WERI-Rb-1 (cell line): ENCODE results near the gene TMEM108.

Source experiments
- DNase-seq: peaks from one replicate; pipeline ENCODE4 v3.0.0-alpha.2; 2020
- H3K27ac ChIP-seq: fragments of 250-450 bp; sonication (Bioruptor Pico); 2 replicates; pipeline ENCODE4 v1.5.1; 2020; ENCODE audit warnings: mild to moderate bottlenecking, moderate library complexity
- H3K27me3 ChIP-seq: fragments of 250-450 bp; sonication (Bioruptor Pico); 2 replicates; pipeline ENCODE4 v1.5.1; 2021; ENCODE audit warnings: mild to moderate bottlenecking, low read depth, moderate library complexity; ENCODE audit not compliant: insufficient read depth, severe bottlenecking
- H3K36me3 ChIP-seq: fragments of 250-450 bp; sonication (Bioruptor Pico); 2 replicates; pipeline ENCODE4 v1.5.1; 2020; ENCODE audit warnings: mild to moderate bottlenecking, moderate library complexity
- H3K4me3 ChIP-seq: 2 replicates; pipeline ENCODE4 v1.5.1; 2011; ENCODE audit warnings: low read depth, mild to moderate bottlenecking, control low read depth, low read length
- H3K9me3 ChIP-seq: fragments of 250-450 bp; sonication (Bioruptor Pico); 2 replicates; pipeline ENCODE4 v1.5.1; 2021; ENCODE audit warnings: mild to moderate bottlenecking, moderate library complexity; ENCODE audit not compliant: severe bottlenecking
- CTCF ChIP-seq: IDR thresholded peaks from 2 replicates; pipeline ENCODE4 v1.5.1; 2011; ENCODE audit warnings: low read depth, mild to moderate bottlenecking, control low read depth, inconsistent platforms, low read length

Gene TMEM108

GRCh38 chr3:133152056-133152455 lies 113.9 kb downstream of the TMEM108 start:
- Histone ChIP-seq H3K27ac (no peak overlapping the region), H3K4me3 (no peak overlapping the region), H3K36me3 (no peaks in the 10 kb centered on the region), H3K9me3 (no peaks in the 10 kb centered on the region), H3K27me3 (no peaks in the 10 kb centered on the region)
- no peak for DNase-seq
- TF ChIP-seq CTCF, result no peak

- TF ChIP-seq CTCF, result no peak
- Histone ChIP-seq H3K27ac (no peak overlapping the region), H3K4me3 (no peak overlapping the region), H3K27me3 (no peaks in the 10 kb centered on the region), H3K36me3 (no peaks in the 10 kb centered on the region), H3K9me3 (no peaks in the 10 kb centered on the region)
- no peak for DNase-seq
Observed at GRCh38 chr3:133152681-133153220, 114.6 kb downstream of the TMEM108 start.

- Histone ChIP-seq H3K9me3 (no peaks in the 10 kb centered on the region), H3K4me3 (no peak overlapping the region), H3K27me3 (no peaks in the 10 kb centered on the region), H3K27ac (no peak overlapping the region), H3K36me3 (no peaks in the 10 kb centered on the region)
- DNase-seq, result no peak
- no peak for TF ChIP-seq CTCF
Observed at GRCh38 chr3:133153382-133153781, 115.2 kb downstream of the TMEM108 start.

GRCh38 chr3:133157716-133158115 lies 119.5 kb downstream of the TMEM108 start:
- H3K27me3 ChIP-seq, result no peaks in the 10 kb centered on the region
- peak overlapping the region; percentile 65 for H3K27ac ChIP-seq
- H3K4me3 ChIP-seq, result no peak overlapping the region
- no peaks in the 10 kb centered on the region for H3K36me3 ChIP-seq
- DNase-seq, result peak; percentile 79
- no peaks in the 10 kb centered on the region for H3K9me3 ChIP-seq
- TF ChIP-seq CTCF, result no peak

GRCh38 chr3:133158686-133159085 lies 120.5 kb downstream of the TMEM108 start:
- Histone ChIP-seq H3K27ac (peak overlapping the region; percentile 7; the same call in 1 of the 2 replicates), H3K9me3 (no peaks in the 10 kb centered on the region), H3K27me3 (no peaks in the 10 kb centered on the region), H3K4me3 (no peak overlapping the region), H3K36me3 (no peaks in the 10 kb centered on the region)
- no peak for TF ChIP-seq CTCF
- DNase-seq, result no peak
